Smooth muscle cell (in vitro differentiated cells): ENCODE results near the gene SLC38A2. TPM values are rescaled to one million over a fixed set of nuclear protein-coding genes. Genes with fewer than 3 reads are reported as not detected.

Experiments used
- DNase-seq: peaks from one replicate; lab custom pipeline; 2025; ENCODE audit not compliant: unreplicated experiment; lab: John Stamatoyannopoulos, UW
- H2AFZ ChIP-seq: fragments of 200-600 bp; sonication (generic); 2 replicates; pipeline ENCODE4 v1.6.0; 2016; ENCODE audit warnings: antibody characterized with exemption, low read depth, mild to moderate bottlenecking
- H3F3A ChIP-seq: fragments of 200-600 bp; sonication (generic); 2 replicates; pipeline ENCODE4 v1.6.0; 2017; ENCODE audit warnings: antibody characterized with exemption, low read depth
- H3K27ac ChIP-seq: fragments of 200-600 bp; sonication (generic); 2 replicates; pipeline ENCODE4 v1.5.1; 2016; ENCODE audit warnings: low read depth, mild to moderate bottlenecking
- H3K27me3 ChIP-seq: fragments of 200-600 bp; sonication (generic); 2 replicates; pipeline ENCODE4 v1.6.1; 2016; ENCODE audit warnings: low read depth, mild to moderate bottlenecking
- H3K36me3 ChIP-seq: fragments of 200-600 bp; sonication (generic); 2 replicates; pipeline ENCODE4 v1.5.1; 2016; ENCODE audit warnings: low read depth
- H3K4me1 ChIP-seq: fragments of 200-600 bp; sonication (generic); 2 replicates; pipeline ENCODE4 v1.5.1; 2016; ENCODE audit warnings: low read depth
- H3K4me2 ChIP-seq: fragments of 200-600 bp; sonication (generic); 2 replicates; pipeline ENCODE4 v1.6.0; 2016; ENCODE audit warnings: mild to moderate bottlenecking
- H3K4me3 ChIP-seq: fragments of 200-600 bp; sonication (generic); 2 replicates; pipeline ENCODE4 v1.5.1; 2016; ENCODE audit warnings: mild to moderate bottlenecking
- H3K79me2 ChIP-seq: fragments of 200-600 bp; sonication (generic); 2 replicates; pipeline ENCODE4 v1.6.0; 2016; ENCODE audit warnings: low read depth, mild to moderate bottlenecking
- H3K9ac ChIP-seq: fragments of 200-600 bp; sonication (generic); 2 replicates; pipeline ENCODE4 v1.6.0; 2016; ENCODE audit warnings: low read depth
- H3K9me3 ChIP-seq: fragments of 200-600 bp; sonication (generic); replicated peaks from 2 replicates; pipeline ENCODE4 v1.5.1; 2016; ENCODE audit warnings: low read depth
- H4K20me1 ChIP-seq: fragments of 200-600 bp; sonication (generic); 2 replicates; pipeline ENCODE4 v1.6.0; 2016; ENCODE audit warnings: low read depth
- CTCF ChIP-seq: fragments of 200-600 bp; sonication (generic); IDR thresholded peaks from 2 replicates; pipeline ENCODE4 v1.5.1; 2017; ENCODE audit warnings: borderline replicate concordance, mild to moderate bottlenecking, antibody characterized with exemption; ENCODE audit not compliant: insufficient read depth, poor library complexity, severe bottlenecking
- WGBS: methylation state at CpG from one replicate; pipeline ENCODE4 v1.1.7; 2016; ENCODE audit warnings: low lambda C conversion rate; 5-methylcytosine and 5-hydroxymethylcytosine counted together
- polyA plus RNA-seq: library from polyadenylated mRNA; unstranded; fragments of >200 nt; fragmentation: Nextera tagmentation; extraction: Ambion mirVana; gene quantifications from 2 replicates; pipeline ENCODE4 v1.2.1, GENCODE V29; 2016
- total RNA-seq: library from RNA; depleted of rRNA; stranded (reverse); fragments of >200 nt; gene quantifications from 2 replicates; pipeline ENCODE4 v1.2.3, GENCODE V29; 2014

The SLC38A2 gene
- total and polyA plus RNA-seq, 2 experiments from 2014 or later: 262 to 1,127 TPM

GRCh38 chr12:46374310-46374709 is 1.7 kb upstream of the SLC38A2 start:
- H3K79me2 ChIP-seq: peaks cover 39% of the 10 kb centered on the region
- no peak overlapping the region for H3K27ac ChIP-seq
- no peaks in the 10 kb centered on the region for H3K9me3 ChIP-seq
- H3K27me3 ChIP-seq: no peaks in the 10 kb centered on the region
- H3K9ac ChIP-seq: no peak overlapping the region
- H3K36me3 ChIP-seq: peaks cover 13% of the 10 kb centered on the region
- TF ChIP-seq CTCF: no peak
- H4K20me1 ChIP-seq: peaks cover 32% of the 10 kb centered on the region
- H2AFZ ChIP-seq: peak overlapping the region; percentile 85
- H3K4me1 ChIP-seq: peaks cover 20% of the 10 kb centered on the region
- H3K4me2 ChIP-seq: peak overlapping the region; percentile 90
- 44% methylated on average over 1 of the region's 1 CpG for WGBS
- peaks cover 25% of the 10 kb centered on the region for H3F3A ChIP-seq
- H3K4me3 ChIP-seq: peak overlapping the region; percentile 100
- DNase-seq: no peak

GRCh38 chr12:46373301-46374296 is 1.0 kb upstream of the SLC38A2 start:
- Histone ChIP-seq H3K36me3 (peaks cover 17% of the 10 kb centered on the region), H3K9ac (peak overlapping the region; percentile 99), H2AFZ (peak overlapping the region; percentile 85), H3K4me3 (peak overlapping the region; percentile 100), H3K27ac (peak overlapping the region; percentile 98), H3K79me2 (peaks cover 46% of the 10 kb centered on the region), H4K20me1 (peaks cover 39% of the 10 kb centered on the region), H3F3A (peaks cover 32% of the 10 kb centered on the region), H3K4me2 (peak overlapping the region; percentile 90), H3K4me1 (peaks cover 27% of the 10 kb centered on the region), H3K9me3 (no peaks in the 10 kb centered on the region), H3K27me3 (no peaks in the 10 kb centered on the region)
- 14% methylated on average over 37 of the region's 37 CpGs for WGBS
- TF ChIP-seq CTCF: no peak
- peak; percentile 40 for DNase-seq

- Histone ChIP-seq H3K4me2 (peak overlapping the region; percentile 90), H3K4me1 (peaks cover 44% of the 10 kb centered on the region), H3K9ac (peak overlapping the region; percentile 99)
Measured at GRCh38 chr12:46371718-46372543, 642 bp downstream of the SLC38A2 start.

More at GRCh38 chr12:46371718-46372543, 642 bp downstream of the SLC38A2 start:
- Histone ChIP-seq H3K27ac (peak overlapping the region; percentile 98), H3K36me3 (peaks cover 27% of the 10 kb centered on the region), H3K9me3 (no peaks in the 10 kb centered on the region), H3F3A (peaks cover 49% of the 10 kb centered on the region), H2AFZ (no peak overlapping the region), H3K4me3 (peak overlapping the region; percentile 100), H3K79me2 (peaks cover 63% of the 10 kb centered on the region), H4K20me1 (peaks cover 56% of the 10 kb centered on the region), H3K27me3 (no peaks in the 10 kb centered on the region)
- peak; percentile 54 for DNase-seq
- TF ChIP-seq CTCF: no peak
- WGBS: under 1% methylated on average over 72 of the region's 74 CpGs
